HUES64 (cell line): ENCODE data around the gene AXDND1. TPM values are rescaled to one million over a fixed set of nuclear protein-coding genes. Genes with fewer than 3 reads are reported as not detected.

Source experiments
- H3K27ac ChIP-seq: 2 replicates; pipeline ENCODE4 v1.7.0; 2013; ENCODE audit warnings: low read depth, low read length, inconsistent platforms
- H3K27me3 ChIP-seq: 2 replicates; pipeline ENCODE4 v1.6.1; 2013; ENCODE audit warnings: mild to moderate bottlenecking, low read length; ENCODE audit not compliant: insufficient read depth
- H3K36me3 ChIP-seq: 2 replicates; pipeline ENCODE4 v1.6.1; 2013; ENCODE audit warnings: mild to moderate bottlenecking, low read length; ENCODE audit not compliant: insufficient read depth
- H3K4me1 ChIP-seq: 2 replicates; pipeline ENCODE4 v1.6.1; 2013; ENCODE audit warnings: mild to moderate bottlenecking, low read length, moderate library complexity; ENCODE audit not compliant: insufficient read depth
- H3K4me3 ChIP-seq: 2 replicates; pipeline ENCODE4 v1.5.1; 2013; ENCODE audit warnings: mild to moderate bottlenecking, low read length, moderate library complexity
- H3K9ac ChIP-seq: 2 replicates; pipeline ENCODE4 v1.6.1; 2013; ENCODE audit warnings: mild to moderate bottlenecking, low read depth, low read length
- H3K9me3 ChIP-seq: 2 replicates; pipeline ENCODE4 v1.6.1; 2013; ENCODE audit warnings: low read depth, low read length; ENCODE audit not compliant: insufficient read depth
- WGBS: fragments of 150-250, 120-280 bp; methylation state at CpG from one replicate; pipeline ENCODE4 v1.1.7; 2013; ENCODE audit warnings: missing lambda C conversion rate; 5-methylcytosine and 5-hydroxymethylcytosine counted together
- polyA plus RNA-seq, 2 experiments: library from polyadenylated mRNA; stranded (reverse); fragments of 50-300 nt; gene quantifications; one replicate each; pipeline ENCODE4 v1.2.3, GENCODE V29; 2013

The AXDND1 gene
- polyA plus RNA-seq (2013, experiment 1 of 2): not detected
- polyA plus RNA-seq (2013, experiment 2 of 2): not detected

GRCh38 chr1:179365342-179366092, at the start of gene AXDND1:
Gene AXDND1, plus strand, starts transcription at chr1:179365971. Its CDS starts 539 bp downstream, at chr1:179366510.
- Histone ChIP-seq H3K27ac (peak within 1 kb of the TSS; percentile 73), H3K4me3 (peak within 1 kb of the TSS; percentile 87), H3K9me3 (no peaks in the 10 kb centered on the region), H3K36me3 (no peaks in the 10 kb centered on the region), H3K9ac (peak within 1 kb of the TSS; percentile 86), H3K4me1 (no peaks in the 10 kb centered on the region), H3K27me3 (peaks cover 5% of the 10 kb centered on the region; the same call in 1 of the 2 replicates)
- 16% methylated on average over 43 of the region's 43 CpGs for WGBS

- Histone ChIP-seq H3K9ac (no peak overlapping the region), H3K36me3 (no peaks in the 10 kb centered on the region), H3K27ac (no peak overlapping the region), H3K9me3 (no peaks in the 10 kb centered on the region), H3K4me3 (no peak overlapping the region), H3K27me3 (no peaks in the 10 kb centered on the region), H3K4me1 (peaks cover 8% of the 10 kb centered on the region)
- WGBS: 83% methylated on average over 3 of the region's 5 CpGs
These were observed 47.3 kb upstream of the AXDND1 start for GRCh38 chr1:179318491-179318890.

GRCh38 chr1:179321533-179322216, 44.1 kb upstream of the AXDND1 start:
- H3K9ac ChIP-seq: no peak overlapping the region
- H3K4me3 ChIP-seq: no peak overlapping the region
- no peaks in the 10 kb centered on the region for H3K27me3 ChIP-seq
- H3K4me1 ChIP-seq: peaks cover 8% of the 10 kb centered on the region
- 90% methylated on average over 5 of the region's 5 CpGs for WGBS
- no peaks in the 10 kb centered on the region; the same call in 1 of the 2 replicates for H3K36me3 ChIP-seq
- no peak overlapping the region for H3K27ac ChIP-seq
- no peaks in the 10 kb centered on the region for H3K9me3 ChIP-seq

GRCh38 chr1:179322557-179322956, 43.2 kb upstream of the AXDND1 start:
- Histone ChIP-seq H3K36me3 (no peaks in the 10 kb centered on the region; the same call in 1 of the 2 replicates), H3K4me3 (no peak overlapping the region), H3K4me1 (peaks cover 8% of the 10 kb centered on the region), H3K9ac (no peak overlapping the region), H3K27me3 (no peaks in the 10 kb centered on the region), H3K27ac (no peak overlapping the region), H3K9me3 (no peaks in the 10 kb centered on the region)
- 100% methylated on average over 2 of the region's 3 CpGs for WGBS

- Histone ChIP-seq H3K27ac (no peak overlapping the region), H3K36me3 (no peaks in the 10 kb centered on the region; the same call in 1 of the 2 replicates), H3K9me3 (no peaks in the 10 kb centered on the region), H3K27me3 (no peaks in the 10 kb centered on the region), H3K4me1 (peaks cover 6% of the 10 kb centered on the region), H3K4me3 (no peak overlapping the region), H3K9ac (no peak overlapping the region)
- WGBS: 96% methylated on average over 4 of the region's 4 CpGs
These were observed 42.3 kb upstream of the AXDND1 start for GRCh38 chr1:179323436-179323835.

GRCh38 chr1:179325836-179326235, 39.9 kb upstream of the AXDND1 start:
- Histone ChIP-seq H3K27ac (no peak overlapping the region), H3K9me3 (no peaks in the 10 kb centered on the region), H3K4me1 (no peaks in the 10 kb centered on the region), H3K9ac (no peak overlapping the region), H3K4me3 (no peak overlapping the region), H3K36me3 (no peaks in the 10 kb centered on the region; the same call in 1 of the 2 replicates), H3K27me3 (no peaks in the 10 kb centered on the region)
- WGBS: 99% methylated on average over 2 of the region's 2 CpGs

GRCh38 chr1:179326746-179327145, 39.0 kb upstream of the AXDND1 start:
- WGBS: 99% methylated on average over 3 of the region's 3 CpGs
- Histone ChIP-seq H3K27ac (no peak overlapping the region), H3K27me3 (no peaks in the 10 kb centered on the region), H3K9me3 (no peaks in the 10 kb centered on the region), H3K4me1 (no peaks in the 10 kb centered on the region), H3K4me3 (no peak overlapping the region), H3K36me3 (no peaks in the 10 kb centered on the region; the same call in 1 of the 2 replicates), H3K9ac (no peak overlapping the region)

- Histone ChIP-seq H3K4me3 (no peak overlapping the region), H3K27ac (no peak overlapping the region), H3K4me1 (no peaks in the 10 kb centered on the region), H3K9ac (no peak overlapping the region), H3K9me3 (no peaks in the 10 kb centered on the region), H3K27me3 (no peaks in the 10 kb centered on the region), H3K36me3 (no peaks in the 10 kb centered on the region; the same call in 1 of the 2 replicates)
- WGBS: 94% methylated on average over 7 of the region's 7 CpGs
These were observed 38.6 kb upstream of the AXDND1 start for GRCh38 chr1:179327196-179327595.

- Histone ChIP-seq H3K9me3 (no peaks in the 10 kb centered on the region), H3K36me3 (no peaks in the 10 kb centered on the region; the same call in 1 of the 2 replicates), H3K4me1 (no peaks in the 10 kb centered on the region), H3K4me3 (no peak overlapping the region), H3K9ac (no peak overlapping the region), H3K27ac (no peak overlapping the region), H3K27me3 (no peaks in the 10 kb centered on the region)
- 88% methylated on average over 3 of the region's 3 CpGs for WGBS
These were observed 38.1 kb upstream of the AXDND1 start for GRCh38 chr1:179327679-179328078.

- 97% methylated on average over 2 of the region's 2 CpGs for WGBS
- no peaks in the 10 kb centered on the region for H3K4me1 ChIP-seq
- no peaks in the 10 kb centered on the region for H3K9me3 ChIP-seq
- H3K4me3 ChIP-seq: no peak overlapping the region
- no peak overlapping the region for H3K27ac ChIP-seq
- no peak overlapping the region for H3K9ac ChIP-seq
- no peaks in the 10 kb centered on the region for H3K27me3 ChIP-seq
- no peaks in the 10 kb centered on the region for H3K36me3 ChIP-seq
These were observed 35.9 kb upstream of the AXDND1 start for GRCh38 chr1:179329862-179330261.

- Histone ChIP-seq H3K36me3 (peaks cover 2% of the 10 kb centered on the region; the same call in 1 of the 2 replicates), H3K27ac (no peak overlapping the region), H3K4me3 (no peak overlapping the region), H3K4me1 (no peaks in the 10 kb centered on the region), H3K9me3 (no peaks in the 10 kb centered on the region), H3K27me3 (no peaks in the 10 kb centered on the region), H3K9ac (no peak overlapping the region)
- 94% methylated on average over 3 of the region's 4 CpGs for WGBS
These were observed 31.3 kb upstream of the AXDND1 start for GRCh38 chr1:179334440-179334839.
